Gastroesophageal sphincter (tissue), 3 donors: ENCODE measurements around the gene BANF2.

Experiments used
- CTCF ChIP-seq, 4 experiments: fragments of 200-600 bp in 2 of 4; fragments of 450-650 bp in 2 of 4; sonication (generic) in 1 of 4; IDR thresholded peaks; one replicate each; pipeline ENCODE4 v1.5.1; 2017 to 2019; ENCODE audit warnings: antibody characterized with exemption in 4 of 4, mild to moderate bottlenecking in 2 of 4, moderate library complexity in 2 of 4
- EP300 ChIP-seq: sonication (generic); formaldehyde crosslinking; IDR thresholded peaks from one replicate; pipeline ENCODE4 v1.6.1; 2017; ENCODE audit warnings: antibody characterized with exemption, mild to moderate bottlenecking
- POLR2A ChIP-seq, 2 donors: fragments of 450-650 bp; IDR thresholded peaks; one replicate each; pipeline ENCODE4 v1.6.1; 2017; ENCODE audit warnings: antibody characterized with exemption in 2 of 2, mild to moderate bottlenecking in 2 of 2, moderate library complexity in 1 of 2
- POLR2AphosphoS5 ChIP-seq: sonication (generic); formaldehyde crosslinking; IDR thresholded peaks from one replicate; pipeline ENCODE4 v1.6.1; 2017; ENCODE audit warnings: antibody characterized with exemption

- TF ChIP-seq CTCF (IDR thresholded peaks at IDR 0.05) = no peak
- TF ChIP-seq POLR2AphosphoS5 = no peak
- TF ChIP-seq POLR2A (IDR thresholded peaks at IDR 0.05) = no peak
- no peak for TF ChIP-seq EP300
Observed at GRCh38 chr20:17699931-17700351, at the start of gene BANF2.
